GM19025 (cell line): ENCODE results near the gene TENT4A.

Experiments
- ATAC-seq: cut with Tn5 transposase; IDR thresholded peaks from one replicate; pipeline ENCODE4 v1.9.1; 2021; ENCODE audit warnings: mild to moderate bottlenecking, low read depth, moderate library complexity; ENCODE audit not compliant: unreplicated experiment

Gene TENT4A

GRCh38 chr5:6700074-6700684, 13.1 kb upstream of the TENT4A start:
- no peak for ATAC-seq

GRCh38 chr5:6700685-6701355, 12.4 kb upstream of the TENT4A start:
- no peak for ATAC-seq

GRCh38 chr5:6701491-6701890, 11.7 kb upstream of the TENT4A start:
- ATAC-seq: no peak

GRCh38 chr5:6702633-6703032, 10.6 kb upstream of the TENT4A start:
- ATAC-seq: no peak

GRCh38 chr5:6703806-6704205, 9.4 kb upstream of the TENT4A start:
- no peak for ATAC-seq

- no peak for ATAC-seq
These were observed 8.8 kb upstream of the TENT4A start for GRCh38 chr5:6704361-6704851.

GRCh38 chr5:6705088-6705487, 8.1 kb upstream of the TENT4A start:
- ATAC-seq: peak; percentile 63

- no peak for ATAC-seq
These were observed 7.3 kb upstream of the TENT4A start for GRCh38 chr5:6705959-6706358.

- no peak for ATAC-seq
These were observed 5.4 kb upstream of the TENT4A start for GRCh38 chr5:6707852-6708251.

- ATAC-seq: no peak
These were observed 4.4 kb upstream of the TENT4A start for GRCh38 chr5:6708814-6709213.

GRCh38 chr5:6710070-6710469, 3.2 kb upstream of the TENT4A start:
- ATAC-seq: no peak

GRCh38 chr5:6710551-6711318, 2.5 kb upstream of the TENT4A start:
- ATAC-seq: no peak

- no peak for ATAC-seq
These were observed 1.7 kb upstream of the TENT4A start for GRCh38 chr5:6711409-6712141.

GRCh38 chr5:6712142-6712576, 1.1 kb upstream of the TENT4A start:
- ATAC-seq: no peak

- peak; percentile 54 for ATAC-seq
These were observed 507 bp upstream of the TENT4A start for GRCh38 chr5:6712577-6713273.

GRCh38 chr5:6714226-6715041, 1.2 kb downstream of the TENT4A start:
- ATAC-seq: no peak

- ATAC-seq: no peak
These were observed 2.0 kb downstream of the TENT4A start for GRCh38 chr5:6715271-6715670.

GRCh38 chr5:6715758-6716628, 2.8 kb downstream of the TENT4A start:
- ATAC-seq: no peak
